ENCODE measurements around the gene CAMKMT.
"Not testable (repeated sequence)": the region's sequence is repeated elsewhere in the genome, so short reads cannot be mapped to it uniquely, and the experiment has no call there.

Gene CAMKMT

GRCh38 chr2:44487052-44487451 lies 125.3 kb downstream of the CAMKMT start:
- H3K4me3 ChIP-seq (replicated peaks; ENCODE audit: low read depth, low read length) = no peak overlapping the region
- no peak for DNase-seq (ENCODE audit: low read depth)
- no peak for TF ChIP-seq CTCF (IDR thresholded peaks at IDR 0.05; ENCODE audit: low read length, missing control alignments)

GRCh38 chr2:44490726-44491125 lies 129.0 kb downstream of the CAMKMT start:
- no peak for DNase-seq (ENCODE audit: low read depth)
- no peak for TF ChIP-seq CTCF (IDR thresholded peaks at IDR 0.05; ENCODE audit: low read length, missing control alignments)
- H3K4me3 ChIP-seq (replicated peaks; ENCODE audit: low read depth, low read length) = no peak overlapping the region

- H3K4me3 ChIP-seq (replicated peaks; ENCODE audit: low read depth, low read length) = no peak overlapping the region
- TF ChIP-seq CTCF (IDR thresholded peaks at IDR 0.05; ENCODE audit: low read length, missing control alignments) = no peak
- DNase-seq (ENCODE audit: low read depth) = no peak
These were observed 132.3 kb downstream of the CAMKMT start for GRCh38 chr2:44494006-44494405.

GRCh38 chr2:44495035-44495434 lies 133.3 kb downstream of the CAMKMT start:
- TF ChIP-seq CTCF (IDR thresholded peaks at IDR 0.05; ENCODE audit: low read length, missing control alignments) = no peak
- no peak for DNase-seq (ENCODE audit: low read depth)
- no peak overlapping the region for H3K4me3 ChIP-seq (replicated peaks; ENCODE audit: low read depth, low read length)

- no peak for DNase-seq (ENCODE audit: low read depth)
- TF ChIP-seq CTCF (IDR thresholded peaks at IDR 0.05; ENCODE audit: low read length, missing control alignments) = no peak
These were observed 133.8 kb downstream of the CAMKMT start for GRCh38 chr2:44495544-44495943.

GRCh38 chr2:44496130-44496529 lies 134.4 kb downstream of the CAMKMT start:
- no peak overlapping the region for H3K4me3 ChIP-seq (replicated peaks; ENCODE audit: low read depth, low read length)
- no peak for DNase-seq (ENCODE audit: low read depth)
- TF ChIP-seq CTCF (IDR thresholded peaks at IDR 0.05; ENCODE audit: low read length, missing control alignments) = no peak

More at GRCh38 chr2:44495544-44495943, 133.8 kb downstream of the CAMKMT start:
- no peak overlapping the region for H3K4me3 ChIP-seq (replicated peaks; ENCODE audit: low read depth, low read length)

GRCh38 chr2:44498551-44498950 lies 136.8 kb downstream of the CAMKMT start:
- no peak for DNase-seq (ENCODE audit: low read depth)
- no peak for TF ChIP-seq CTCF (IDR thresholded peaks at IDR 0.05; ENCODE audit: low read length, missing control alignments)
- no peak overlapping the region for H3K4me3 ChIP-seq (replicated peaks; ENCODE audit: low read depth, low read length)

- DNase-seq (ENCODE audit: low read depth); H3K4me3 ChIP-seq (replicated peaks; ENCODE audit: low read depth, low read length): not testable (repeated sequence)
These were observed 143.9 kb downstream of the CAMKMT start for GRCh38 chr2:44505664-44506063.
